ENCODE results near the gene PLCL2. TPM values are rescaled to one million over a fixed set of nuclear protein-coding genes. Genes with fewer than 3 reads are reported as not detected.

PLCL2 gene
- total RNA-seq (2013; cell fraction: nucleolus; rRNA removed) = 199 and 222 TPM in 2 replicates
- 31.8 and 33.4 TPM in 2 replicates for total RNA-seq (2014; rRNA removed)
- 37.3 and 37.5 TPM in 2 replicates for total RNA-seq (2014; rRNA removed; fragmentation: Illumina TruSeq; extraction: Trizol)
- 27.3 and 27.8 TPM in 2 replicates for total RNA-seq (2021)
- polyA plus RNA-seq (2011; ENCODE audit: low read depth) = 19.3 TPM
- polyA plus RNA-seq (2011; rRNA removed) = 14.2 and 19.0 TPM in 2 replicates
- 8.2 and 9.4 TPM in 2 replicates for polyA plus RNA-seq (2011; cell fraction: cytosol; rRNA removed)
- 9.0 and 10.7 TPM in 2 replicates for polyA plus RNA-seq (2011; cell fraction: nucleus; rRNA removed)
- polyA plus RNA-seq (2012) = 25.8 and 28.8 TPM in 2 replicates
- 25.4 and 33.6 TPM in 2 replicates for polyA plus RNA-seq (2014; fragmentation: Illumina TruSeq; extraction: Trizol)
- polyA plus RNA-seq (2014; fragmentation: Nextera tagmentation; extraction: Ambion mirVana) = 1 to 10 TPM; 7.5 to 9.6 TPM
- polyA plus RNA-seq (2014; rRNA removed) = 15.8 and 17.2 TPM in 2 replicates
- polyA plus RNA-seq (2016; fragmentation: Nextera tagmentation; extraction: Ambion mirVana) = 10 to 100 TPM; 18.4 to 25.0 TPM
- 30.2 and 35.1 TPM in 2 replicates for polyA minus RNA-seq (2011; rRNA and poly(A)+ RNA removed)
- polyA minus RNA-seq (2011; cell fraction: cytosol; rRNA and poly(A)+ RNA removed) = 10.1 and 10.3 TPM in 2 replicates
- polyA minus RNA-seq (2011; cell fraction: nucleus; rRNA and poly(A)+ RNA removed) = 31.8 and 38.0 TPM in 2 replicates
- Bru-seq, nascent RNA = percentile 90 among the genes with signal in this experiment
- BruChase-seq, experiment 1, labeled RNA remaining after a 6-hour chase = percentile 71 among the genes with signal in this experiment
- percentile 77 among the genes with signal in this experiment for BruChase-seq, experiment 2, labeled RNA remaining after a 2-hour chase
- long read RNA-seq, experiment 1, partial matches to known transcripts = 2 of 2 reads
- long read RNA-seq, experiment 1, other reads (novel, unspliced or antisense) = 0 of 2 reads
- long read RNA-seq, experiment 2, partial matches to known transcripts = 16 of 25 reads
- long read RNA-seq, experiment 2, other reads (novel, unspliced or antisense) = 9 of 25 reads

GRCh38 chr3:16884748-16885592, at the start of gene PLCL2:
Gene PLCL2, plus strand, starts transcription at chr3:16884955. Its CDS starts 85 bp downstream, at chr3:16885040.
- FAIRE-seq (no peak), ATAC-seq (peak; percentile 52), DNase-seq (ENCODE audit: low read depth, low spot score) (no peak)
- Histone ChIP-seq H3K36me3 (ENCODE audit: control insufficient read depth in 2 of 2, insufficient read depth in 2 of 2, low read length in 1 of 2) (no peaks in the 10 kb centered on the region), H3K4me1 (ENCODE audit: control insufficient read depth, insufficient read depth, low read length) (peaks cover 5% of the 10 kb centered on the region; the same call in 1 of the 2 replicates), H3K4me2 (ENCODE audit: control insufficient read depth, insufficient read depth) (peak within 1 kb of the TSS; percentile 89), H3K9me3 (replicated peaks; ENCODE audit: control insufficient read depth, insufficient read depth, low read length) (no peaks in the 10 kb centered on the region), H3K4me3 (peak within 1 kb of the TSS; percentile 94), H3K27ac (ENCODE audit: control insufficient read depth, insufficient read depth) (peak within 1 kb of the TSS; percentile 93), H4K20me1 (ENCODE audit: control insufficient read depth, insufficient read depth) (no peaks in the 10 kb centered on the region), H3K79me2 (ENCODE audit: control insufficient read depth, insufficient read depth, low read length) (peaks cover 60% of the 10 kb centered on the region), H3K27me3 (replicated peaks in 1 of 2; ENCODE audit: control insufficient read depth in 2 of 2, insufficient read depth in 2 of 2, low read length in 1 of 2) (no peaks in the 10 kb centered on the region), H2AFZ (ENCODE audit: control insufficient read depth, low read depth, low read length) (peak within 1 kb of the TSS; percentile 83), H3K9ac (ENCODE audit: control insufficient read depth, insufficient read depth, low read length) (peak within 1 kb of the TSS; percentile 92)
- CTCF ChIA-PET = interaction anchor here (0.9 to 6.6 kb wide), 37 partner anchors 9 to 351 kb away, joined by 3 to 56 read pairs (median 6); no protein-coding TSS in a partner anchor
- SMC1A ChIA-PET (ENCODE audit: uncharacterized antibody, unreplicated experiment) = interaction anchor here (0.6 to 6.3 kb wide), 35 partner anchors 9 to 347 kb away, joined by 3 to 68 read pairs (median 6); no protein-coding TSS in a partner anchor
- in situ Hi-C loops (cut with MboI) = no loop called here
- POLR2A ChIA-PET = interaction anchor here (0.5 to 2.8 kb wide), 21 partner anchors 12 to 1533 kb away, joined by 3 to 14 read pairs (median 4); no protein-coding TSS in a partner anchor
- RAD21 ChIA-PET (ENCODE audit: unreplicated experiment) = interaction anchor here (0.6 to 8.9 kb wide), 40 partner anchors 8 to 1847 kb away, joined by 3 to 76 read pairs (median 5); no protein-coding TSS in a partner anchor
- BruUV-seq (replicated peaks) = no TSS peak
- intact Hi-C loops (cut with micrococcal nuclease; ENCODE audit: unreplicated experiment) = loop anchor here (1.0 to 10.0 kb wide), 7 partner anchors 42 to 348 kb away; no protein-coding TSS in a partner anchor
- WGBS (ENCODE audit: insufficient coverage, insufficient replicate concordance, low lambda C conversion rate, missing lambda C conversion rate) = 1% methylated on average over 63 of the region's 87 CpGs
- TF ChIP-seq NR2F1 (conservative IDR thresholded peaks at IDR 0.05) (no peak; the same call in 1 of the 2 replicates), PAX8 (IDR thresholded peaks at IDR 0.05) (no peak), PAX5 (IDR thresholded peaks at IDR 0.05; ENCODE audit: borderline replicate concordance, low read depth, low read length) (peak; percentile 31; the same call in 1 of the 2 replicates), DPF2 (IDR thresholded peaks at IDR 0.05) (peak; percentile 21), LARP7 (IDR thresholded peaks at IDR 0.05) (peak; percentile 71), CREB1 (IDR thresholded peaks at IDR 0.05; ENCODE audit: low read depth) (no peak), POLR2A (IDR thresholded peaks at IDR 0.05; ENCODE audit: low read depth, low read length) (peak; percentile 65), ZSCAN29 (IDR thresholded peaks at IDR 0.05) (0 out of 2 replicates have a peak, but pooled peaks have one; percentile 23), ESRRA (IDR thresholded peaks at IDR 0.05; ENCODE audit: low read length) (no peak), MYB (IDR thresholded peaks at IDR 0.05; ENCODE audit: borderline replicate concordance, low read depth, low read length) (no peak), GATAD2B (conservative IDR thresholded peaks at IDR 0.05; ENCODE audit: low read depth) (peak; percentile 16), MXI1 (IDR thresholded peaks at IDR 0.05; ENCODE audit: low read depth, low read length) (0 out of 2 replicates have a peak, but pooled peaks have one; percentile 40), JUNB (IDR thresholded peaks at IDR 0.05) (no peak), MLLT1 (IDR thresholded peaks at IDR 0.05) (peak; percentile 32; the same call in 1 of the 2 replicates), NKRF (conservative IDR thresholded peaks at IDR 0.05) (peak; percentile 46; the same call in 1 of the 2 replicates), ASH2L (IDR thresholded peaks at IDR 0.05; ENCODE audit: borderline replicate concordance, low read depth) (peak; percentile 57; the same call in 1 of the 2 replicates), EED (IDR thresholded peaks at IDR 0.05; ENCODE audit: low read depth) (peak; percentile 63; the same call in 1 of the 2 replicates)

Data from GM12878 (cell line).